CD4-positive, alpha-beta T cell treated with Interleukin-6 for 4 hours (primary cell): Measurements from ENCODE around the gene TEK.

Source experiments
- DNase-seq: peaks from one replicate; pipeline ENCODE4 v3.0.0-alpha.2; 2020; ENCODE audit warnings: mixed read lengths

The TEK gene

GRCh38 chr9:27248702-27249101 lies 139.7 kb downstream of the TEK start:
- no peak for DNase-seq

GRCh38 chr9:27258662-27259061 lies 149.6 kb downstream of the TEK start:
- DNase-seq: no peak

GRCh38 chr9:27260789-27261516 lies 151.9 kb downstream of the TEK start:
- DNase-seq: no peak

DNA sequence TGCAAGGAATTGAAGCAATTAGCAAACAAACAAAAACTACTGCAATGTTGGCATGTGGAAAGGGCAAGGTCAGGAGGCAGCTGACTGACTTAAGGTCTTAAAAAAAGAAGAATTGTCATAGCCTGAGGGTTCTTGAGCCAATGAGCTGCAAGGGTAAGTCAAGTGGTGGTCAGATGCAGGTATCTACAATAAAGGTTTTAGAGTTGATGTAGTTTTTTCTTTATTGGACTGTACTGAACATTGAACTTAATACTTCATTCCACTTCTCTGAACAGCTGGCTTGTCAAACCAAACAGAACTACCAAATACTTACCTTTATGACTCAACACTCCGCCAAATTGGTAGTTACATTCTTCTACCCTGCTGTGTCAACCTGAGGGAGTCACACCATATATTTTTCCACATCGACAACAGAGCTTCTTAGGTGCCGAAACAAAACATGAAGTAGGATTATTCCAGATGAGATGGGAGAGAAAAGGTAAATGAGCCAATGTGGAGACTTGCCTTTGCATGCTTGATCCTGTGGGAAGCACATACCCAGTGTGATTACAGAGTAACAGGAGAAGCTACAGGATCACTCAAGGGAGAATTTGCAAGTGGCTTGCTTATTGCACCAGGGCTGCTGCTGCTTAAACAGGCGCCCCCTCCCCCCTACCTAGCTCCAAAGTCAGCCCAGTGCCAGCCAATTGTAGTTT lies 152.6 kb downstream of the TEK start:
- no peak for DNase-seq

GRCh38 chr9:27272103-27272502 lies 163.1 kb downstream of the TEK start:
- DNase-seq: no peak

DNA sequence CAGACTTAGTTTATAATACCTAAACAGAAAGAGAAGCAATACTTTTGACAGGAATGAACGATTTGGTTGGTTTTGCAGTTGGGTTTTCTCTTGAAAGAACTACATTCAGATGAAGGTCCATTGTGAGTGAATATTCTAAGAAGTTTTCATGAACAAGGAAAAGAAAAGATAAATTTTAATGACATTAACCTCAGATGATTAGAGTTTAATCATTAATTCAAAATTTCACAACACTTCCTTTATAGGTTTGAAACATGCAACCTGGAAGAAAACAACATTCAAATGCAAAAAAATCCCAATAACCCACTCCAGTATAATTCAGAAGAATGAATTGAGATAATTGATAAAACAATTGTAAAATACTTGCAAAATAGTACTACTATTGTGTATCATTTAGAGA lies 164.2 kb downstream of the TEK start:
- DNase-seq: no peak

- DNase-seq: peak; percentile 7
Observed at GRCh38 chr9:27276193-27277030, 167.4 kb downstream of the TEK start.

- DNase-seq: no peak
Observed at GRCh38 chr9:27278374-27278773, 169.3 kb downstream of the TEK start.

- DNase-seq: no peak
Observed at GRCh38 chr9:27279611-27280010, 170.6 kb downstream of the TEK start.
